Keratinocyte (primary cell): Measurements from ENCODE around the gene MAPKBP1.

Source experiments
- CTCF ChIP-seq, 3 experiments: IDR thresholded peaks in 1 of 3; conservative IDR thresholded peaks in 1 of 3; optimal IDR thresholded peaks in 1 of 3; 2 replicates in 2 of 3; 3 replicates in 1 of 3; pipeline versions ENCODE3 to v1.5.1; 2011; ENCODE audit warnings: low read length in 3 of 3, mild to moderate bottlenecking in 3 of 3, moderate library complexity in 2 of 3, control low read depth in 1 of 3, inconsistent platforms in 1 of 3; ENCODE audit not compliant: insufficient read depth in 2 of 3; ENCODE audit errors: extremely low read depth in 1 of 3
- EZH2 ChIP-seq: IDR thresholded peaks from one replicate; pipeline ENCODE4 v1.6.1; 2012; ENCODE audit warnings: inconsistent platforms, mild to moderate bottlenecking, low read length, moderate library complexity

- no peak for TF ChIP-seq EZH2
- no peak for TF ChIP-seq CTCF (optimal IDR thresholded peaks at IDR 0.05 in 1 of 3, IDR thresholded peaks at IDR 0.05 in 1 of 3, conservative IDR thresholded peaks at IDR 0.05 in 1 of 3; ENCODE audit: extremely low read depth in 1 of 3, insufficient read depth in 2 of 3, low read length in 3 of 3)
Observed at GRCh38 chr15:41850482-41851166, 76.3 kb downstream of the MAPKBP1 start.
